ENCODE results near the gene AFP. TPM values are rescaled to one million over a fixed set of nuclear protein-coding genes. Genes with fewer than 3 reads are reported as not detected.

Gene AFP
- total RNA-seq, 1 experiment from 2014 or later, result 0.92 TPM

GRCh38 chr4:73499996-73500765 is 64.2 kb downstream of the AFP start:
- Histone ChIP-seq H2AFZ (peak overlapping the region; percentile 72), H3K27me3 (ENCODE audit: insufficient read depth, low read depth) (no peaks in the 10 kb centered on the region), H3F3A (ENCODE audit: insufficient read depth, low read depth) (no peaks in the 10 kb centered on the region), H3K9me3 (ENCODE audit: insufficient read depth, low read depth) (no peaks in the 10 kb centered on the region), H3K4me2 (peak overlapping the region; percentile 44), H3K27ac (no peak overlapping the region), H3K9me2 (ENCODE audit: insufficient read depth) (no peaks in the 10 kb centered on the region), H3K4me1 (replicated peaks; ENCODE audit: insufficient read depth) (no peaks in the 10 kb centered on the region), H4K20me1 (ENCODE audit: insufficient read depth) (no peaks in the 10 kb centered on the region), H3K36me3 (ENCODE audit: low read depth) (no peaks in the 10 kb centered on the region), H3K79me2 (ENCODE audit: low read depth) (no peaks in the 10 kb centered on the region), H3K4me3 (0 out of 2 replicates have a peak overlapping the region, but pooled peaks have one; percentile 34)
- ChIA-PET POLR2A (ENCODE audit: unreplicated experiment) (no interaction called here), CTCF (no interaction called here)
- BruUV-seq (replicated peaks), result no TSS peak
- DNase-seq, result no peak
- intact Hi-C loops (cut with micrococcal nuclease; ENCODE audit: unreplicated experiment), result no loop called here
- no peak for TF ChIP-seq CTCF (conservative IDR thresholded peaks at IDR 0.05)
- TF ChIP-seq EZH2 (IDR thresholded peaks at IDR 0.05; ENCODE audit: low read depth), result no peak

- Histone ChIP-seq H3K4me2 (no peak overlapping the region), H3K79me2 (ENCODE audit: low read depth) (no peaks in the 10 kb centered on the region), H3K27me3 (ENCODE audit: insufficient read depth, low read depth) (no peaks in the 10 kb centered on the region), H3K4me1 (replicated peaks; ENCODE audit: insufficient read depth) (no peaks in the 10 kb centered on the region), H3K9me2 (ENCODE audit: insufficient read depth) (no peaks in the 10 kb centered on the region), H3F3A (ENCODE audit: insufficient read depth, low read depth) (no peaks in the 10 kb centered on the region), H3K36me3 (ENCODE audit: low read depth) (no peaks in the 10 kb centered on the region), H3K27ac (no peak overlapping the region), H3K4me3 (no peak overlapping the region), H4K20me1 (ENCODE audit: insufficient read depth) (no peaks in the 10 kb centered on the region), H3K9me3 (ENCODE audit: insufficient read depth, low read depth) (no peaks in the 10 kb centered on the region), H2AFZ (no peak overlapping the region)
- CTCF ChIA-PET, result no interaction called here
- TF ChIP-seq EZH2 (IDR thresholded peaks at IDR 0.05; ENCODE audit: low read depth) (no peak), CTCF (conservative IDR thresholded peaks at IDR 0.05) (no peak)
- no peak for DNase-seq
- BruUV-seq (replicated peaks), result no TSS peak
- intact Hi-C loops (cut with micrococcal nuclease; ENCODE audit: unreplicated experiment), result no loop called here
- POLR2A ChIA-PET (ENCODE audit: unreplicated experiment), result interaction anchor here (0.6 kb wide), 1 partner anchor 362 kb away, joined by 7 read pairs; no protein-coding TSS in a partner anchor
Observed at GRCh38 chr4:73501664-73502265, 65.7 kb downstream of the AFP start.

GRCh38 chr4:73505567-73505966 is 69.5 kb downstream of the AFP start:
- no peak for TF ChIP-seq CTCF (conservative IDR thresholded peaks at IDR 0.05)
- no peak for TF ChIP-seq EZH2 (IDR thresholded peaks at IDR 0.05; ENCODE audit: low read depth)
- Histone ChIP-seq H3K4me3 (no peak overlapping the region), H3K4me1 (replicated peaks; ENCODE audit: insufficient read depth) (no peaks in the 10 kb centered on the region), H3K79me2 (ENCODE audit: low read depth) (no peaks in the 10 kb centered on the region), H3K27me3 (ENCODE audit: insufficient read depth, low read depth) (no peaks in the 10 kb centered on the region), H3K9me2 (ENCODE audit: insufficient read depth) (no peaks in the 10 kb centered on the region), H2AFZ (no peak overlapping the region), H3K36me3 (ENCODE audit: low read depth) (no peaks in the 10 kb centered on the region), H3K27ac (no peak overlapping the region), H4K20me1 (ENCODE audit: insufficient read depth) (no peaks in the 10 kb centered on the region), H3K9me3 (ENCODE audit: insufficient read depth, low read depth) (no peaks in the 10 kb centered on the region), H3K4me2 (no peak overlapping the region), H3F3A (ENCODE audit: insufficient read depth, low read depth) (no peaks in the 10 kb centered on the region)
- ChIA-PET POLR2A (ENCODE audit: unreplicated experiment) (no interaction called here), CTCF (no interaction called here)
- no TSS peak for BruUV-seq (replicated peaks)
- DNase-seq, result no peak
- intact Hi-C loops (cut with micrococcal nuclease; ENCODE audit: unreplicated experiment), result no loop called here

Other genes starting within 250 kb of the AFP start
- gene ANKRD17, start 177.4 kb upstream of the AFP start, total RNA-seq (2021), result 26.9 and 37.9 TPM in 2 replicates
- gene ALB, start 31.9 kb upstream of the AFP start, total RNA-seq (2021), result not detected in 2 replicates
- not detected in 2 replicates for gene AFM, start 45.5 kb downstream of the AFP start, total RNA-seq (2021)
- 0.40 and 0.59 TPM in 2 replicates for gene RASSF6, start 184.2 kb downstream of the AFP start, total RNA-seq (2021)

All from PC-9 (cell line).